SKM-1 (cell line): ENCODE measurements around the gene SLC2A9.

Experiments
- DNase-seq: peaks from one replicate; lab custom pipeline; 2025; ENCODE audit not compliant: unreplicated experiment; lab: John Stamatoyannopoulos, UW

SLC2A9 gene

GRCh38 chr4:9968472-9968871, 52.8 kb downstream of the SLC2A9 start:
- no peak for DNase-seq

- no peak for DNase-seq
Observed at GRCh38 chr4:9964879-9965278, 56.4 kb downstream of the SLC2A9 start.

GRCh38 chr4:9963328-9963727, 58.0 kb downstream of the SLC2A9 start:
- DNase-seq: no peak

- no peak for DNase-seq
Observed at GRCh38 chr4:9962611-9963314, 58.5 kb downstream of the SLC2A9 start.

- no peak for DNase-seq
Observed at GRCh38 chr4:9954468-9954867, 66.8 kb downstream of the SLC2A9 start.

GRCh38 chr4:9953089-9953488, 68.2 kb downstream of the SLC2A9 start:
- DNase-seq: no peak

GRCh38 chr4:9952415-9952950, 68.8 kb downstream of the SLC2A9 start:
- no peak for DNase-seq

- DNase-seq: no peak
Observed at GRCh38 chr4:9949573-9949972, 71.7 kb downstream of the SLC2A9 start.

GRCh38 chr4:9947168-9948062, 73.9 kb downstream of the SLC2A9 start:
- no peak for DNase-seq

GRCh38 chr4:9946170-9946569, 75.1 kb downstream of the SLC2A9 start:
- no peak for DNase-seq

GRCh38 chr4:9944431-9945425, 76.6 kb downstream of the SLC2A9 start:
- no peak for DNase-seq

GRCh38 chr4:9943761-9944160, 77.5 kb downstream of the SLC2A9 start:
- DNase-seq: no peak

- DNase-seq: no peak
Observed at GRCh38 chr4:9942921-9943600, 78.2 kb downstream of the SLC2A9 start.

GRCh38 chr4:9942139-9942538, 79.2 kb downstream of the SLC2A9 start:
- no peak for DNase-seq

- no peak for DNase-seq
Observed at GRCh38 chr4:9940041-9940440, 81.3 kb downstream of the SLC2A9 start.

GRCh38 chr4:9938933-9939332, 82.4 kb downstream of the SLC2A9 start:
- no peak for DNase-seq

GRCh38 chr4:9937078-9937477, 84.2 kb downstream of the SLC2A9 start:
- no peak for DNase-seq

GRCh38 chr4:9936129-9936644, 85.1 kb downstream of the SLC2A9 start:
- no peak for DNase-seq

- DNase-seq: no peak
Observed at GRCh38 chr4:9933956-9934355, 87.3 kb downstream of the SLC2A9 start.

GRCh38 chr4:9933184-9933583, 88.1 kb downstream of the SLC2A9 start:
- no peak for DNase-seq
